GM18505 (cell line): ENCODE data around the gene CSRP1.
"Not testable (repeated sequence)": the region's sequence is repeated elsewhere in the genome, so short reads cannot be mapped to it uniquely, and the experiment has no call there.

Experiments
- ATAC-seq: cut with Tn5 transposase; IDR thresholded peaks from one replicate; pipeline ENCODE4 v1.9.1; 2021; ENCODE audit not compliant: unreplicated experiment
- POLR2A ChIP-seq: IDR thresholded peaks from 4 replicates; pipeline ENCODE4 v1.6.1; 2011; ENCODE audit warnings: borderline replicate concordance; ENCODE audit not compliant: insufficient read depth, insufficient read length; ENCODE audit errors: extremely low read depth

CSRP1 gene

GRCh38 chr1:201531551-201532425 is 24.9 kb upstream of the CSRP1 start:
- no peak for ATAC-seq

GRCh38 chr1:201530741-201531531 is 24.0 kb upstream of the CSRP1 start:
- no peak for TF ChIP-seq POLR2A
- no peak for ATAC-seq

More at GRCh38 chr1:201531551-201532425, 24.9 kb upstream of the CSRP1 start:
- TF ChIP-seq POLR2A, result no peak

GRCh38 chr1:201528631-201529252 is 21.8 kb upstream of the CSRP1 start:
- TF ChIP-seq POLR2A, result no peak

GRCh38 chr1:201527879-201528278 is 21.0 kb upstream of the CSRP1 start:
- TF ChIP-seq POLR2A, result no peak
- no peak for ATAC-seq

More at GRCh38 chr1:201528631-201529252, 21.8 kb upstream of the CSRP1 start:
- no peak for ATAC-seq

- ATAC-seq, result no peak
- TF ChIP-seq POLR2A, result no peak
These were observed 18.4 kb upstream of the CSRP1 start for GRCh38 chr1:201525193-201525778.

- ATAC-seq, result not testable (repeated sequence)
These were observed 13.2 kb upstream of the CSRP1 start for GRCh38 chr1:201520046-201520575.

GRCh38 chr1:201518071-201518470 is 11.1 kb upstream of the CSRP1 start:
- TF ChIP-seq POLR2A, result no peak
- ATAC-seq, result no peak

GRCh38 chr1:201517631-201518030 is 10.7 kb upstream of the CSRP1 start:
- TF ChIP-seq POLR2A, result no peak
- ATAC-seq, result no peak

GRCh38 chr1:201516511-201517127 is 9.7 kb upstream of the CSRP1 start:
- no peak for TF ChIP-seq POLR2A
- ATAC-seq, result no peak

- no peak for TF ChIP-seq POLR2A
- ATAC-seq, result no peak
These were observed 9.0 kb upstream of the CSRP1 start for GRCh38 chr1:201515895-201516294.

- no peak for ATAC-seq
- no peak for TF ChIP-seq POLR2A
These were observed 8.3 kb upstream of the CSRP1 start for GRCh38 chr1:201515062-201515750.

- no peak for TF ChIP-seq POLR2A
- ATAC-seq, result no peak
These were observed 7.5 kb upstream of the CSRP1 start for GRCh38 chr1:201514466-201514865.
